OCI-M2 (cell line): ENCODE measurements around the gene PRX.
"Not testable (repeated sequence)": the region's sequence is repeated elsewhere in the genome, so short reads cannot be mapped to it uniquely, and the experiment has no call there.

ENCODE experiments used
- DNase-seq: peaks from one replicate; lab custom pipeline; 2025; ENCODE audit not compliant: unreplicated experiment; lab: John Stamatoyannopoulos, UW

Gene PRX

GRCh38 chr19:40414542-40415535 lies 1.7 kb upstream of the PRX start:
- DNase-seq: no peak

- no peak for DNase-seq
Measured at GRCh38 chr19:40412866-40413265, 312 bp downstream of the PRX start.

- DNase-seq: no peak
Measured at GRCh38 chr19:40411958-40412499, 1.1 kb downstream of the PRX start.

GRCh38 chr19:40411125-40411842 lies 1.9 kb downstream of the PRX start:
- no peak for DNase-seq

GRCh38 chr19:40410030-40410389 lies 3.2 kb downstream of the PRX start:
- no peak for DNase-seq

GRCh38 chr19:40408598-40408925 lies 4.6 kb downstream of the PRX start:
- not testable (repeated sequence) for DNase-seq

GRCh38 chr19:40407714-40408597 lies 5.2 kb downstream of the PRX start:
- no peak for DNase-seq

- DNase-seq: peak; percentile 67
Measured at GRCh38 chr19:40403262-40403984, 9.8 kb downstream of the PRX start.

GRCh38 chr19:40400559-40400958 lies 12.6 kb downstream of the PRX start:
- DNase-seq: no peak

- no peak for DNase-seq
Measured at GRCh38 chr19:40398417-40399131, 14.6 kb downstream of the PRX start.

GRCh38 chr19:40397568-40397906 lies 15.6 kb downstream of the PRX start:
- no peak for DNase-seq

GRCh38 chr19:40396886-40397567 lies 16.2 kb downstream of the PRX start:
- DNase-seq: no peak

- DNase-seq: no peak
Measured at GRCh38 chr19:40395956-40396355, 17.2 kb downstream of the PRX start.

GRCh38 chr19:40394816-40395210 lies 18.4 kb downstream of the PRX start:
- DNase-seq: no peak

- no peak for DNase-seq
Measured at GRCh38 chr19:40393894-40394815, 19.0 kb downstream of the PRX start.

- DNase-seq: no peak
Measured at GRCh38 chr19:40392894-40393517, 20.2 kb downstream of the PRX start.

GRCh38 chr19:40392123-40392522 lies 21.1 kb downstream of the PRX start:
- no peak for DNase-seq
